Midbrain (tissue), 1 donor: ENCODE results near the gene ZNF561.
"Not testable (repeated sequence)": the region's sequence is repeated elsewhere in the genome, so short reads cannot be mapped to it uniquely, and the experiment has no call there.

Source experiments
- DNase-seq: peaks from one replicate; lab custom pipeline; 2025; lab: John Stamatoyannopoulos, UW

Gene ZNF561

GRCh38 chr19:9621156-9622037 lies at the start of gene ZNF561:
ZNF561 (minus strand) TSS chr19:9621232; CDS start chr19:9619456, 1,776 bp downstream.
- peak; percentile 85 for DNase-seq

- no peak for DNase-seq
These were observed 47.5 kb upstream of the ZNF561 start for GRCh38 chr19:9668544-9668943.

- DNase-seq, result no peak
These were observed 46.9 kb upstream of the ZNF561 start for GRCh38 chr19:9667898-9668297.

DNA sequence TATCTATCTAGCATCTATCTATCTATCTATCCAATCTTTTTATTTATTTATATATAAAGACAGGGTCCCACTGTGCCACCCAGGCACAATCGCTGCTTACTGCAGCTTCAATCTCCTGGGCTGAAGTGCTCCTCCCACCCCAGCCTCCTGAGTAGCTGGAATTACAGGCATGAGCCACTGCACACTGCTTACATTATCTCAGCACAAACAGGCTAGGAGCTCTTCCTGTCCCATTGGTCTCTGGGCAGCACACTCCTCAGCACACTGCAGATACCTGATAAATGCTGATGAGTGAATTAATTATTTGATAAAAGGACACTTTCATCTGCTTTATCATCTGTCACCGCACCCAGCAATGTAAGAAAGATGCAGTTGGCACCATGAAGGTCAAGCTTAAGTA lies 37.7 kb upstream of the ZNF561 start:
- DNase-seq, result no peak

DNA sequence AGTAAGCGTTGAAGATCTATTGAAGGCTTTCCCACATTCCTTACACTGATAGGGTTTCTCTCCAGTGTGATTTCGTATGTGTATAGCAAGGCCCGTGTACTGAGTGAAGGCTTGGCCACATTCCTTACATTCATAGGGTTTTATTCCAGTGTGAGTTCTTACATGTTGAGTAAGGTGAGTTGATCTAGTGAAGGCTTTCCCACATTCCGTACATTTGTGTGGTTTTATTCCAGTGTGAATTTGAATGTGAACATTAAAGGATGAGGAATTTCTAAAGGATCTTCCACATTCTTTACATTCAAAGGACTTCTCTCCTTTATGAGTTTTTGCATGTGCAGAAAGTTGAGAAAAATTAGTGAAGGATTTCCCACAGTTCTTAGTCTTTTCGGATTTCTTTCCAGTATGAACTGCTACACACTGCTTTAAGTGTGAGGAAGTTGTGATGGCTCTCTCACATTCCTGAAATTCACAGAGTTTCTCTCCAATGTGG lies 32.1 kb upstream of the ZNF561 start:
- DNase-seq, result not testable (repeated sequence)

GRCh38 chr19:9651464-9651863 lies 30.4 kb upstream of the ZNF561 start:
- not testable (repeated sequence) for DNase-seq

GRCh38 chr19:9650345-9650744 lies 29.3 kb upstream of the ZNF561 start:
- no peak for DNase-seq

DNA sequence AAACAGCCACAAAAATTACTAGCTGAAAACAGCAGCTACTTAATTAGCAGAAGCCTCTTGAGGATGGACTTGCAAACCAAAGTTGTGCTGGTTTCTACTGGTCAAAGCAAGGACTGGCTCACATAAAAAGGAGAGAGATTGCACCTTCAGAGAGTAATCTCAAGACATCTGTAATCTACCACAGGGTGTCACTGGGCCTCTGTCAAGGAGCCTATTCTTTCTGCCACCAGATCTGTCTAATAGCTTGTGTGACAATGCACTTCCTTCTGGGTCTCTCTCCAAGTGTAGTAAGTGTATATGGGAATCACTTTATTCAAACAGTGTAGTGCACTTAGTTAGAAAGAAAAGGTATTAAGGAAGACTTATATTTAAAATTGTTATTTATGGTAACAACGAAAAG lies 24.4 kb upstream of the ZNF561 start:
- no peak for DNase-seq

GRCh38 chr19:9644472-9644871 lies 23.4 kb upstream of the ZNF561 start:
- DNase-seq, result no peak

- DNase-seq, result no peak
These were observed 20.8 kb upstream of the ZNF561 start for GRCh38 chr19:9641810-9642209.

DNA sequence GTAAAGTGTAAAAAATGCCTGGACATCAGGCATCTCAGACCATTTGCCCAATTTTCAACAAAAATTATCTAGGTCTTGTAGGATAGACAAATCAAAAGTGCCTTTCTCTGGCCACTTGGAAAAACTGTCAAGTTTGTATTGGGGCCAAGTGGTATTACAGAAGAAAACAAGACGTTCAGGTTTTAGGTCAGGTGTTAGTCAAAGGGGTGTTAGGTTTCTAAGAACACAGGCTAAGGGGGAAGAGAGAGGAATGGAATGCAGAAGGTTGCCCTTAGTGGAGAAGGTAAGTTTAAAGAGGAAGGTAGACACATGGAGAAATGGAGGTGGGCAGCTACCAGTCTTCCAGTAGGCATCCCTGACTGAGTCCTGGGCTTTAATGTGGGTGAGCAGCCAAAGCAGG lies 19.9 kb upstream of the ZNF561 start:
- no peak for DNase-seq

- DNase-seq, result no peak
These were observed 15.0 kb upstream of the ZNF561 start for GRCh38 chr19:9636018-9636417.

DNA sequence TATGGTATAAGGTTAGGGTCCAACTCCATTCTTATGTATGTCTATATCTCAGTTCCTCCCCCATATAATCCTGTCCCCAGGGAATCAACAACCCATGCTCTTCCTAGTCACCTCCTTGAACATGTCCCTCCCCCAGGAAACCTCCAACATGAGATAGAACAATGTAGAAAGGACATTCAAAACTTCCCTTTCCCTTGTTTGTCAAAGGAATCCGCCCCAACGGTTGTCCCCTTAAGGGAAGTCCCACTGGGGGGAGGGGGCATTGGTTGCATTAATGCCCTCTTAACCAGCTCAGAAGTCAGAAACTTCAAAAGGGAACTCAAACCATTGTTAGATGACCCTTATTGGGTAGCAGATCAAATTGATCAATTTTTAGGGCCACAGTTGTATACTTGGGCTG lies 6.8 kb upstream of the ZNF561 start:
- DNase-seq, result no peak

DNA sequence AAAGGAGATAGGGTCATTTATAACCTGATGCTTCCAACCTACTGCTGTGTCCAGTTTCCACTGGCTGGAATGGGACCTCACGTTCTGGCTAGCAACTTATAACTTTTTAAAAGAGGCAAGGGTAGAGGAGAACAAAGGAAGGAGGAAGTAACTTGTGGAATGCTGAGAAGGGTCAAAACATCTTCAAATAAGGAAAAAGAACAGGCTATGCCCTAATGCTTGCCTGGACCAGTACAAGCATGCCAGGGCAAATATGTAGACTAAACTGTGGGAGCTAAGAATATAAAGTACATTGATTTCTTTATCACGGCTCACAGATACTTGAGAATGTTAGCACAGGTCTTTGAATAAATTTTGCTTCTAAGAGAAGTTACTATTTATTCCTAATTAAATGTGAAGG lies 1.5 kb upstream of the ZNF561 start:
- DNase-seq, result no peak

- DNase-seq, result no peak
These were observed 233 bp downstream of the ZNF561 start for GRCh38 chr19:9620842-9621155.

GRCh38 chr19:9615844-9616243 lies 5.2 kb downstream of the ZNF561 start:
- DNase-seq, result no peak

- no peak for DNase-seq
These were observed 10.4 kb downstream of the ZNF561 start for GRCh38 chr19:9610484-9611113.

DNA sequence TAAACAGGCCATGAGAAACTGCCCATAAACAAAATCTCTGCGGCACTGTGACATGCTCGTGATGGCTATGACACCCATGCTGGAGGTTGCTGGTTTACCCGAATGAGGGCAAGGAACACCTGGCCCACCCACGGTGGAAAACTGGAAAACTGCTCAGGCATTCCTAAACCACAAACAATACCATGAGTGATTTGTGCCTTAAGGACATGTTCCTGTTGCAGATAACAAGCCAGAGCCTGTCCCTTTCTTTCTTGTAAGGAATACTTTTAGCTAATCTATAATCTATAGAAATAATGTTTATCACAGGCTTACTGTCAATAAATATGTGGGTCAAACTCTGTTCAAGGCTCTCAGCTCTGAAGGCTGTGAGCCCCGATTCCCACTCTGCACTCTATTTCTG lies 12.1 kb downstream of the ZNF561 start:
- no peak for DNase-seq

GRCh38 chr19:9597027-9597426 lies 24.0 kb downstream of the ZNF561 start:
- no peak for DNase-seq

DNA sequence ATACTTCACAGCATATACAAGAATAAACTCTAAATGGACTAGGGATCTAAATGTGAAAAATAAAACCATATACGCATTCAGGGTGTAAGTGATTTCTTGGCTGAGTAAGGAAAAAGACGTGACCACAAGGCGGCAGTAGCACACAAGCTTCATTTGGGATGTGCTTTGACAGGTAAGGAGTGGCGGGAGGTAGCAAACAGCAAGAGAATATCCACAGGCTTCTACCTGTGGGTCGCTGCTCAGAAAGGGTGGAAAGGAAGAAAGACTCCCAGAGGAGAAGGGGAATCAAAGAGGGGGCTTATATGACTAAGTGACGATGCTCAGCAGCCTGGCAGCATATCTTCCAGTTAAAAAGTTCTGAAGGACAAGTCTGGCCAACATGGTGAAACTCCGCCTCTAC lies 34.3 kb downstream of the ZNF561 start:
- peak; percentile 47 for DNase-seq

DNA sequence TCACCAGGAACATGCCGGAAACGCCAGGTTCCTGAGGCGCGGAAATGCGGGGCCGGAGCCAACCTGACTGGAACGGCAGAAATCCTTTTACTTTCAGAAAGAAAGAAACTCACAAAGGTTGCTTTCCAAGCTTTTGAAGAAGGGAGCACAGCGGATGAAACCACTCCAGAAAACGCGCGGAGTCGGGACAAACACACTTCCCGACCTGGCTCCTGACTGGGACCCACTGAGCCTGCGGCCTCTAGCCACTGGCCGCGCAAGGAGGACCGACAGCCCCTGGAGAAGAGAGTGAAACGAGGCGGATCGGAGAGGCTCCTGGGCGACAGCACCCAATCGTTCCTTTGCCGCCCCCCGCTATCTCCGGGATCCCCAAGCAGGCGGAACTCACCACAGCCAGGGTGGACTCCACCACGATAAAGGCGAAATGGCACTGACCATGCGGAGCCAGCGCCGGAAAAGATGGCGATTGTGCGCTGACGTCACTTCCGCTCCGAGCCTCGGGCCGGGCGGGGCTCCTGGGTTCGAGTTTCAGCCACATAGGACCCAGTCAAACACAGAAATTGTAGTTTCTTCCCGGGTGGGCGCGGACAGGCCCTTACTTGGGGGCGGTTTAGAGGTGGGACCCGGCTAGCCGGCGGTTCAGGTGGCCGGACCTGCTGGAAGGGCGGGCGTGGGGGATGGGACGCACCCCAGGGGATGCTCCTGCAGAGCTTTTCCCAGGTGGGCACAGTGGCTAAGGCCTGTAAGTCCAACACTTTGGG lies 36.8 kb downstream of the ZNF561 start, which contains the start of gene ZNF121:
TSS of gene ZNF121 (minus strand) at position 432 of the 761 bp plus-strand sequence. CDS start 16,407 bp downstream, outside the sequence.
- peak; percentile 90 for DNase-seq

DNA sequence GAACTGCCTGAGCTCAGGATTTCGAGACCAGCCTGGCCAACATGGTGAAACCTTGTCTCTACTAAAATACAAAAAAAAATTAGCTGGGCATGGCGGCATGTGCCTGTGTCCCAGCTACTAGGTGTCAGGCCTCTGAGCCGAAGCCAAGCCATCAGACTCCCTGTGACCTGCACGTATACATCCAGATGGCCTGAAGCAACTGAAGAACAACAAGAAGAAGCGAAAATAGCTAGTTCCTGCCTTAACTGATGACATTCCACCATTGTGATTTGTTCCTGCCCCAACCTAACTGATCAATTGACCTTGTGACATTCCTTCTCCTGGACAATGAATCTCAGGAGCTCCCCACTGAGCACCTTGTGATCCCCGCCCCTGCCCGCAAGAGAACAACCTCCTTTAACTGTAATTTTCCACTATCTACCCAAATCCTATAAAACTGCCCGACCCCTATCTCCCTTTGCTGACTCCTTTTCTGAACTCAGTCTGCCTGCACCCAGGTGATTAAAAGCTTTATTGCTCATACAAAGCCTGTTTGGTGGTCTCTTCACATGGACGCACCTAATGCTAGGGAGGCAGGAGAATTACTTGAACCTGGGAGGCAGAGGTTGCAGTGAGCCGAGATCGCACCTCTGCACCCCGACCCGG lies 38.8 kb downstream of the ZNF561 start:
- not testable (repeated sequence) for DNase-seq
